Nephron progenitor cell (in vitro differentiated cells): ENCODE data around the gene CYP20A1.

Experiments
- DNase-seq: peaks from one replicate; pipeline ENCODE4 v3.0.0; 2021
- H3K27ac Mint-ChIP-seq: 2 replicates; pipeline ENCODE4 v1.8.0; 2021; ENCODE audit warnings: mild to moderate bottlenecking, moderate library complexity, mixed read lengths
- H3K27me3 Mint-ChIP-seq: 2 replicates; pipeline ENCODE4 v1.8.0; 2021; ENCODE audit warnings: mild to moderate bottlenecking, low read depth, mixed read lengths; ENCODE audit not compliant: poor library complexity
- H3K36me3 Mint-ChIP-seq: 2 replicates; pipeline ENCODE4 v1.8.0; 2021; ENCODE audit warnings: low read depth, mixed read lengths
- H3K4me1 Mint-ChIP-seq: 2 replicates; pipeline ENCODE4 v1.8.0; 2021; ENCODE audit warnings: mixed read lengths
- H3K4me3 Mint-ChIP-seq: 2 replicates; pipeline ENCODE4 v1.8.0; 2021; ENCODE audit warnings: mild to moderate bottlenecking, moderate library complexity, mixed read lengths
- H3K9me3 Mint-ChIP-seq: 2 replicates; pipeline ENCODE4 v1.8.0; 2021; ENCODE audit warnings: mild to moderate bottlenecking, moderate library complexity, mixed read lengths
- CTCF ChIP-seq: fragments of 200-600 bp; sonication (generic); IDR thresholded peaks from 2 replicates; pipeline ENCODE4 v1.5.0; 2021; ENCODE audit warnings: antibody characterized with exemption

CYP20A1 gene

GRCh38 chr2:203346612-203347011 lies 107.8 kb downstream of the CYP20A1 start:
- H3K4me1 Mint-ChIP-seq, result no peaks in the 10 kb centered on the region
- peaks cover 90% of the 10 kb centered on the region for H3K36me3 Mint-ChIP-seq
- DNase-seq, result no peak
- peaks cover 4% of the 10 kb centered on the region for H3K9me3 Mint-ChIP-seq
- no peak for TF ChIP-seq CTCF
- H3K27me3 Mint-ChIP-seq, result peaks cover 3% of the 10 kb centered on the region
- H3K4me3 Mint-ChIP-seq, result no peak overlapping the region
- peak overlapping the region; percentile 46 for H3K27ac Mint-ChIP-seq

- Mint-ChIP-seq H3K4me3 (no peak overlapping the region), H3K4me1 (no peaks in the 10 kb centered on the region), H3K27ac (peak overlapping the region; percentile 59), H3K27me3 (peaks cover 3% of the 10 kb centered on the region), H3K36me3 (peaks cover 90% of the 10 kb centered on the region), H3K9me3 (peaks cover 4% of the 10 kb centered on the region)
- no peak for TF ChIP-seq CTCF
- no peak for DNase-seq
These were observed 108.6 kb downstream of the CYP20A1 start for GRCh38 chr2:203347375-203347774.

GRCh38 chr2:203352604-203353255 lies 113.9 kb downstream of the CYP20A1 start:
- Mint-ChIP-seq H3K9me3 (peaks cover 14% of the 10 kb centered on the region), H3K4me3 (no peak overlapping the region), H3K4me1 (no peaks in the 10 kb centered on the region), H3K27ac (no peak overlapping the region), H3K27me3 (peaks cover under 1% of the 10 kb centered on the region), H3K36me3 (peaks cover 82% of the 10 kb centered on the region)
- no peak for DNase-seq
- TF ChIP-seq CTCF, result no peak

- Mint-ChIP-seq H3K36me3 (peaks cover 83% of the 10 kb centered on the region), H3K4me1 (peaks cover 7% of the 10 kb centered on the region), H3K27me3 (peaks cover 3% of the 10 kb centered on the region), H3K27ac (peak overlapping the region; percentile 89), H3K9me3 (peaks cover 33% of the 10 kb centered on the region), H3K4me3 (no peak overlapping the region)
- no peak for TF ChIP-seq CTCF
- DNase-seq, result no peak
These were observed 116.1 kb downstream of the CYP20A1 start for GRCh38 chr2:203354966-203355365.
